HG03103 (cell line): ENCODE results near the gene PUM1.

Experiments used
- ATAC-seq: cut with Tn5 transposase; IDR thresholded peaks from one replicate; pipeline ENCODE4 v1.9.1; 2021; ENCODE audit warnings: low read depth; ENCODE audit not compliant: unreplicated experiment

Gene PUM1

DNA sequence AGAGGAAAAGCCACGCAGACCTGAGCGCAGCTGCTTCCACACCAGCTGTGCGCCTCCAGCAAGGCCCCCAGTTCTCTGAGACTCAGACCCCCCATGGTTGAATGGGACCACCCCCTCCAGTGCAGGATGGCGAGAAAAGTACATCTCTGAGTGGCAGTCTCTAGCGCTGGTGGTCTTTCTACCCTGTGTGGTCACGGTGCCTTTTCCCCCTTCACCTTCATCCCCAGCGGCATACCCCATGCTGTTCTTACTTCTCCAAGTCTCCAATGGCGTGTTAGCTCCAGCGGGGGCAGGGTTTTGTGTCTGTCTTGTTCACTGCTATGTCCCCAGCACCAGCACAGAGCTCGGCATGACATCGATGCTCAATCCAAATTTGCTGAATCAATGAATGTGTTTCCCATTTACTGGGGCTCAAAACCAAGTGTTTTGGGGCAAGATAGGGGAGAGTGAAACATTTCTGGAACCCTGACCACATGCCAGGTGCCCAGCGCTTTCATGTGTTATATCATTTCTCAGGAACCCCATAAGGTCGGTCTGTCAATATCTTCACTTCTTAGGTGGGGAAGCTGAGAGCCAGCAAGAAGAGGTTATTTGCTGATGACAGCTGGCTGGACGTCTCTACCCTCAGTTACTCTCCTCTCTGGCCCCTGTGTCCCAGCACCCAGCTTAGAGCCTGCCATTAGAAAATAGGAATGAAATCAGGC, 156.0 kb downstream of the PUM1 start:
- no peak for ATAC-seq

DNA sequence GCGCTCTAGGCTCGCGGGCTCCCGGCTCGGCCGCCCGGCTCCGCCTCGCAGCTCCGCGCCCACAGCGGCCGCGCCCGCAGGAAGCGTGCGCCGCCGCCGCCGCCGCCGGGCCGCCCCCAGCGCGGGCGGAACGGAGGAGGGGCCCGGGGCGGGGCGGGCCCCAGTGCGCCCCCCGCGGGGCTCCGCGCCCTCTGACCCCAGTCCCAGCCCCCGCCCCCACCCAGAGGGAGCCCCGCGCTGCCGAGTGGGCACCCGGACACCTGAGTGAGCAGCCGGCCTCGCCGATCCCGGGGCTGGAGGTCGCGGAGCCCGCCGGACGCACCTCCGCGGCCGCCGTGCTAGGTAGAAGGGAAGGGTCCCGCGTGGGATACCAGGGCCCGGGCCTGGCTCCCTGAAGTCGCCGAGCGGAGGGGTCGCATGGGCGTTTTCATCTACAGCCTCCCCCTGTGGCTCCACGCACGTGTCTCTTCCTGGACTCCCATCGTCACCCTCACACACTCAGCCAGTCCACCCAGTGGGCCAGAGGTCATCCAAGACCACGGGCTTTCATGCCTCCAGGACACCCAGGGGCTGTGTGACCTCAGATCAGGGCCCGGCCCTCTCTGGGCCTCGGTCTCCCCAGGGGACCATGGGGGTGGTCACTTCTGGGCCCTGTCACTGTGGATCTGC, 156.7 kb downstream of the PUM1 start, which contains the start of gene SDC3:
SDC3 (minus strand) TSS at position 63 of the 669 bp plus-strand sequence. CDS start 172 bp downstream, outside the sequence.
- ATAC-seq: no peak

DNA sequence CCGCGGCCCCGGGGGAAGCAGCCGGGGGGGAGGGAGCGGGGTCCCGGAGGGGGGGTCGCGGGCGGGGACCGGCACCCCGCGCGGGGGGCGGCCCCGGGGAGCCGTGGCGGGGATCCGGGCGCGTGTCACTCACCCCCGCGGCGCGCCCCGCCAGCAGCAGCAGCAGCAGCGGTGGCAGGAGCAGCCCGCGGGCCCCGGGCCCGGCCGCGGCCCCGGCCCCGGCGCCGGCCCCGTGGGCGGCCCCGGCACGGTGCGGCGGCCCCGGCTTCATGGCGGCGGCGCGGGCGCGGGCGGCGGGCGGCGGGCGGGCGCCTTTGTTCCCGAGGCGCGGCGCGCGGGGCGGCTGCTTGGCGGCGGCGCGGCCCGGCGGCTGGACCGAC, 157.2 kb downstream of the PUM1 start:
- ATAC-seq: no peak

DNA sequence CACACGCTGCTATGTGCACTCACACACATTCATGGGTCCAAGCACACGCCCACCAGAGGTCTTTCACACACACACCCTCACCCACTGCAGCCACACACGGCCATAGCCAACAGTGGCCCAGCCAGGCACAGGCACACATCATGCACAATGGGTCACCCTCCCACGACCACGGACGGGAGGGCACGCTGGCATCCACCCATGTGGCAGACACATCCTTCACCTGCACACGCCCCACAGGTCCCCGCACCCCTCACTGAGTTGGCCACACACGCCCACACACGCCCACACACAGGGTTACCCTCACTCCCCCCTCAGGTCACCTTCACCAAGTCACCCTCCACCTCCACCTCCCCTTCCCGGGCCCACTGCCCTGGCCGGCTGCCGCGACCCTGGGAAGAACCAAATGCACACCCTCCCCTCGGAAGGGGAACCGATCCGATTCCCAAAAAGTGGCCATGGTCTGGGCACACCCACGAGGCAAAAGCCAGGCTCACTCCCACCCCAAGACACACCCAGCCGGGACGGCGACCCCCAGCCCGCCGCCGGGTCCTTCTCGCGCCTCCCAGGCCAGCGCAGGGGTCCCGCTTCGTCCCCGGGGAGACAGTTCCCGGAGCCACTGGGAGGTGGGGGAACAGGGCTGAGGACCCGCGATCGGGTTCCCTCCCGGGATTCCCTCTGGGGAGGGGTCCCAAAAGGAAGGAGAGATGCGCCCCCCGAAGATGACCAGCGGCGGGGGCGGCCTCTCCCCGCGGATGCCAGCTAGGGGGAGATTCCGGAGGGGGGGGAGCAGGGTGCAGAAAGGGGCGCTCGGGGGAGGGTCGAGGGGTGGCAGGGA, 157.8 kb downstream of the PUM1 start:
- ATAC-seq: no peak

DNA sequence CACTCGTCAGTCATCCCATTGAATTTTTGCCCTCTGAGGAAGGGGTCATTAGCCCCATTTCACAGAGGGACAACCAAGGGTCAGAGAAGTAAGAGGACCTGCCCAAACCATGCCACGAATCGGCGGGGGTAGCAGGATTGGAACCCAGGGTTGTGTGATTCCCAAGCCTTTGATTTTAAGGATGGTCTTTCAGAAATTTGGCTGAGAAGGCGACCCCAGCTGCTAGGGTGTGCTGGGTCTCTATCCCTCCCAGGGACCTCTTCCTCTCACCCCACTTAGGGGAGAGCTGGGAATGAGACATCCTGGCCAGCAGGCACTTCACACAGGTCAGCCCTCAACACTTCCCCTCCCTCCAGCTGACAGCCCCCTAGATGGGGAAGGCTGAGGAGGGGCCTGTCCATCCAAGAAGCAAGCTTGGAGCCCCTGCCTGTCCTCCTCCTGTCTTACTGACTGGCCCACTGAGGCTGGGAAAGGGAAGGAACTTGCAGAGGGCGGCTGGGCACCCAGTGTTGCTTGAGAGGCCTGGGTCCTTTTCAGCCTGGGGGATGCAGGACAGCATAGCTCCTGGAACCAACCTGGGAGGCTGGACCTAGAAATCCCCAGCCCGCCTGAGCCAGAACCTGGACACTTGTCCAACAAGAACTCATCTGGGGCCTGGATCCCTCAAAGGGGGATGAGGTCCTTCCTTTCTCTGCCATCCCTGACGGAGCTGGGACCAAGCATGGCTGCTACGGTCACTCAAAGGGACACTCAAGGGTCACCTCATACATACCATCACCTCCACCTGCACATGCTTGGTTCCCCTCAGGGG, 158.7 kb downstream of the PUM1 start:
- no peak for ATAC-seq

DNA sequence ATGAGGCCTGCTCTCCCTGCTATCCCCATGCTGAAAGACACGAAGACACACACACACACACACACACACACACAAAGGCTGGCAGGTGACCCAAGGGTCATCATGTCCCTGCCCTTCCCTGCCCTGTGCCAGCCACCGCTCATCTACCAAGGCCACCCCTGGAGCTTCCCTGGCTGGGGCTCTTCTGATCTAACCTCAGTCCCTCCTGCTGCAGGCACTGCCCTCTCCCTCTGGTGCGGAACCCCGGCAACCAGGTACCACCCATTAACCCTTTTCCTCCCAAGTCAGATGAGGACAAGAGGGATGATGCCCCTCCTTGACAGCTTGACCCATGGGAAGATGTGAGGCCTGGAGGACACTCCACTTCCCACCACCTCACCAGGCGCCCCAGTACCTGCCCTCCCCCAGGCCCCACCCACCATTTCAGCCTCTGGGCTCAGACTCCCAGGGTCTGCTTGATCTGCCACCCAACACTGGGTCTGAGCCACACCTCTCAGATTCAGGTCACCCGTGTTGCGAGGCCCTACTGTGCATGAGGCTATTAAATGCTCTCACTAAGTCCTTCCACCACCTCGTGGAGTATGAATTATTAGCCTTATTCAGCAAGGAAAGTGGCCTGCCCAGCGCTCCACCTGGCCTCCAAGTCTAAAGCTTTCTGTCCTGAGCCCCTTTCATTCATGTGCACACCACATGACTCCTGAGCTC, 159.4 kb downstream of the PUM1 start:
- no peak for ATAC-seq

- no peak for ATAC-seq
Measured at GRCh38 chr1:30905403-30905802, 160.1 kb downstream of the PUM1 start.

GRCh38 chr1:30904962-30905335, 160.6 kb downstream of the PUM1 start:
- no peak for ATAC-seq

- ATAC-seq: no peak
Measured at GRCh38 chr1:30904191-30904961, 161.1 kb downstream of the PUM1 start.

DNA sequence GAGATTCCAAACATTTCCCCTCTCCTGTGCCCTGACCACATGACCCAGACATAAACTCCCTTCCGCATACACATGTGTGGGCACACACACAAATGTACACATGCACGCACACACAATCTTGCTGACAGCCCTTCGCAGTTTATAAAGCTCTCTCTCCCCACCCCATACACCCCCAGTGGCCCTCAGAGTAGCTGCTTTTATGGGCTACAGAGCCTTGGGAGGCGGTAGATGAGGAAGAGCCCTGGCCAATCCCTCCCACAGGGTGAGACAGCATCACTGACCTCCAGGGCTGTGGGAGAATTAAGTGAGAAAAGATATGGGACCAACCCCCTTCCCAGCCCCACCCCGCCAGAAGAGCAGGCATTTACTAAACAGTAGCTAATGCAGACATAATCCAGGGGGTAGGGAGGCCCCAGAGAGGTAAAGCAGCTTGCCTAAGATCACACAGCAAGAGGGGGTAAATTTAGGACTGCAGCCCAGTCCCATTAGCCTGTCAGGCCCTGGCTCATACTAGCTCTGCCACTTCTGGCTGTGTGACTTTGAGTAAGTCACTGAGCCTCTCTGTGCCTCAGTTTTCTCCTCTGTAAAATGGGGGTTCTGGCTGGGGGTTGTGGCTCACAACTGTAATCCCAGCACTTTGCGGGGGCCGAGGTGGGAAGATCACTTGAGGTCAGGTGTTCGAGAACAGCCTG, 162.0 kb downstream of the PUM1 start:
- ATAC-seq: no peak

DNA sequence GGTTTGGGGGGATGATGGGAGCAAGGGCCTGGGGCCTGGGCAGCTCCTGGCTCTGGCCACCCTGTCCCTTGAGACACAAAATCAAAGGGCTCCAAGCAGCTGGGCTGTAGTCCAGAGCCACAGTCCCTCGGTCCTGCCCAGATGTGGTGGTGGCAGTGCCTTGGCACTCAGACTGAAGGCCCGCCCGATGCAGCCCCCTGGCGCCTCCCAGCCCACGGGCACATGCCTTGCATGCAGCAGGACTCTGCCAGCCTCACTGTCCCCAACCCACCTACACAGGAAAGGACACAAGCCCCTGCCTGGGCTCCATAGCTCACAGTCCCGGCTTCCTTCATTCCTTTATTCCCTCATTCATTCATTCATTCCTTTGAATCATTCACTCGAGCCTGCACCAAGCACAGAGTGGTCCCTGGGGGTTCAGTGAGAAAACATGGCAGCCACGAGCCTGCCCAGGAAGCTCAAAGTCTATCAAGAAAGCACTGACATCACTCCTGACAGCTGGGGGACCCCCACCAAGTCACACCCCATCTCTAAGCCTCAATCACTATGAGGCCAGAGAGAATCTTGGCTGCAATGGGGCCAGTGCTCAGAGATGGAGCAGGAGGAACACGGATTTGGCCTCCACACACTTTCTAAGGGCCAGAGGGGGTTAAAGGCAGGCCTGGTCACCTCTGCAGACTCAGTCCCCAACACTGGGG, 162.8 kb downstream of the PUM1 start:
- ATAC-seq: no peak

GRCh38 chr1:30901798-30902581, 163.5 kb downstream of the PUM1 start:
- no peak for ATAC-seq

DNA sequence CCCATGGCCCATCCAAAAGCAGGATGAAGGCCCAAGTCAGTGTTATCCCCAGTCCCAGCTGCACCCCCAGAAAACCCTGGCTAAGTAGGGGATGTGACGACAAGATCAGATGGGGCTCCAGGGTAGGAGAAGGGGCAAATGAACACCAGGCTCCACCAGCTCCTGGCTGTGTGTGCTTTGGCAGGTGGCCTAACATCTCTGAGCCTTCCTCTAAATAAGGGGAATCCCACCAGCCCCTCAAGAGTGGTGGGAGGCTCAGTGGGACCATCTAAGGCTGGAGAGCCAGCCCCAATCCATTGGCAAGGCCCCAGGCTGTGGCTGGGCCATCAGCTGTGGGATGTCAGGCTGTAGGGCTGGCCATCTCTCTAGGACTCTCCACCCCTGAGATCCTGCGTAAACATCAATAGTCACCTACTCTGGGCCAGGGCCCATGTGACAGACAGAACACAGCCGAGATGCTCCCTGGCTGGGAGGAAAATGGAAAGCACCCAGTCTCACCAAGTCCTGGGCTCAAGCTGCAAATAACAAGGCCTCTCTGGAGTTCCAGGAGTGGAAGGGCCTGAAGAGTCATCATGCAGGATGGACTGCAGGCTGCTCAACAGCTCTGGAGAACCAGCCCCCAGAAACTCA, 164.5 kb downstream of the PUM1 start:
- no peak for ATAC-seq

GRCh38 chr1:30900486-30900885, 165.0 kb downstream of the PUM1 start:
- ATAC-seq: no peak

GRCh38 chr1:30899577-30900389, 165.7 kb downstream of the PUM1 start:
- ATAC-seq: no peak
